AG10803 (cell line): Measurements from ENCODE around the gene KIZ.

Experiments
- DNase-seq: peaks from one replicate; pipeline ENCODE4 v3.0.0; 2010; ENCODE audit warnings: low read depth
- H3K4me3 ChIP-seq: 2 replicates; pipeline ENCODE4 v1.5.1; 2011; ENCODE audit warnings: mild to moderate bottlenecking, low read length, control low read depth
- TF ChIP-seq, protein P1 (sequence below): conservative IDR thresholded peaks from 2 replicates; pipeline ENCODE4 v1.5.1; 2011; ENCODE audit warnings: mild to moderate bottlenecking, low read length, control low read depth, inconsistent platforms

The KIZ gene

DNA sequence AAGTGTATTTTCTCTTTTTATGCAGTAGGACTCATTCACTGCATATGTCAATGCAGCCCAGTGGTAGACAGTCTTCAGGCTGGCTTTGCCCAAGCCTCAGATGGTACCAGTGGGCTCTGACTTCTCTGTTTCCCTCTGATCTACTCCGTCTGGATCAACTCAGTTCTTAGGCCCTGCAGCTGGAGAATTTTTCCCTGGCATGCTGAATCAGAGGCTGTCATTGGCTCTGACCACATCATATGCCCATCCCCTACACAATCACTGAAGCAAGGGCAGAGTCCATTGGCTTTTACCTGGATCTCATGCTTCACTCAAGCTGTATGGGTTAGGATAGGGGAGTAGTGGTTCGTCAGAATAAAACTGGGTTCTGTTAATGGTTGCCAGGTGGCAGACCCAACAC, 57.8 kb downstream of the KIZ start:
- DNase-seq, result peak; percentile 66

DNA sequence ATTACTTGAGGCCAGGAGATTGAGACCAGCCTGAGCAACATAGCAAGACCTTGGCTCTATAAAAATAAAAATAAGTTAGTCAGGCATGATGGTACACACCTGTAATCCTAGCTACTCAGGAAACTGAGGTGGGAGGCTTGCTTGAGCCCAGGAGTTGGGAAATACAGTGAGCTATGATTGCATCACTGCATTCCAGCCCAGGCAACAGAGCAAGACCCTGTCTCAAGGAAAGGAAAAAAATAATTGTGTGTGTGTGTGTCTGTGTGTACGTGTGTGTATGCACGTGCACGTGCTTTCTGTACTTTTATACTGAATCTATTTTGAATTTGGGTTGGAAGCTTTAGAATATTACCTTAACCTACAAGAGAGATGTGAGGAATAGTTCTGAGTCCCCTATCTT, 58.9 kb downstream of the KIZ start:
- DNase-seq, result peak; percentile 60
- H3K4me3 ChIP-seq, result no peak overlapping the region
- TF ChIP-seq, protein P1, sequence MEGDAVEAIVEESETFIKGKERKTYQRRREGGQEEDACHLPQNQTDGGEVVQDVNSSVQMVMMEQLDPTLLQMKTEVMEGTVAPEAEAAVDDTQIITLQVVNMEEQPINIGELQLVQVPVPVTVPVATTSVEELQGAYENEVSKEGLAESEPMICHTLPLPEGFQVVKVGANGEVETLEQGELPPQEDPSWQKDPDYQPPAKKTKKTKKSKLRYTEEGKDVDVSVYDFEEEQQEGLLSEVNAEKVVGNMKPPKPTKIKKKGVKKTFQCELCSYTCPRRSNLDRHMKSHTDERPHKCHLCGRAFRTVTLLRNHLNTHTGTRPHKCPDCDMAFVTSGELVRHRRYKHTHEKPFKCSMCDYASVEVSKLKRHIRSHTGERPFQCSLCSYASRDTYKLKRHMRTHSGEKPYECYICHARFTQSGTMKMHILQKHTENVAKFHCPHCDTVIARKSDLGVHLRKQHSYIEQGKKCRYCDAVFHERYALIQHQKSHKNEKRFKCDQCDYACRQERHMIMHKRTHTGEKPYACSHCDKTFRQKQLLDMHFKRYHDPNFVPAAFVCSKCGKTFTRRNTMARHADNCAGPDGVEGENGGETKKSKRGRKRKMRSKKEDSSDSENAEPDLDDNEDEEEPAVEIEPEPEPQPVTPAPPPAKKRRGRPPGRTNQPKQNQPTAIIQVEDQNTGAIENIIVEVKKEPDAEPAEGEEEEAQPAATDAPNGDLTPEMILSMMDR, result no peak

More for the DNA sequence above, 57.8 kb downstream of the KIZ start:
- TF ChIP-seq, protein P1, result no peak
- no peak overlapping the region; the same call in 1 of the 2 replicates for H3K4me3 ChIP-seq

DNA sequence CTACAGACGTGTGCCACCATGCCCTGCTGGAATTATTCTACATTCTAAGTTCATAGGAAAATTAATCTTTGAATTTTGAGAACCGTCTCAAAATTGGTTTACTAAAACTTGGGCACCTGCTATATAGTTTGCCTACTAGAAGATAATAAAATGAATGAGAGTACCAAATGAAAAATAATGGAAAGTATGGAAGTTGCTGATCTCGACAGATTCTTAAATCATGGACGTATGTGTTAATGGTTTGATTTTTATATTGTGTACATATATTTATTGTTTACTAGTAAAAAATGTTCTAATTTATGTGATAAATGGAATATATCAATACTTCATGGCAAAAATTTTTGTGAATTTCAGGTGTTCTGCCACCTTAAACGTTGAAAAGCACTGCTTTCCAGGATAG, 60.0 kb downstream of the KIZ start:
- TF ChIP-seq, protein P1, result no peak
- DNase-seq, result no peak
- H3K4me3 ChIP-seq, result no peak overlapping the region

DNA sequence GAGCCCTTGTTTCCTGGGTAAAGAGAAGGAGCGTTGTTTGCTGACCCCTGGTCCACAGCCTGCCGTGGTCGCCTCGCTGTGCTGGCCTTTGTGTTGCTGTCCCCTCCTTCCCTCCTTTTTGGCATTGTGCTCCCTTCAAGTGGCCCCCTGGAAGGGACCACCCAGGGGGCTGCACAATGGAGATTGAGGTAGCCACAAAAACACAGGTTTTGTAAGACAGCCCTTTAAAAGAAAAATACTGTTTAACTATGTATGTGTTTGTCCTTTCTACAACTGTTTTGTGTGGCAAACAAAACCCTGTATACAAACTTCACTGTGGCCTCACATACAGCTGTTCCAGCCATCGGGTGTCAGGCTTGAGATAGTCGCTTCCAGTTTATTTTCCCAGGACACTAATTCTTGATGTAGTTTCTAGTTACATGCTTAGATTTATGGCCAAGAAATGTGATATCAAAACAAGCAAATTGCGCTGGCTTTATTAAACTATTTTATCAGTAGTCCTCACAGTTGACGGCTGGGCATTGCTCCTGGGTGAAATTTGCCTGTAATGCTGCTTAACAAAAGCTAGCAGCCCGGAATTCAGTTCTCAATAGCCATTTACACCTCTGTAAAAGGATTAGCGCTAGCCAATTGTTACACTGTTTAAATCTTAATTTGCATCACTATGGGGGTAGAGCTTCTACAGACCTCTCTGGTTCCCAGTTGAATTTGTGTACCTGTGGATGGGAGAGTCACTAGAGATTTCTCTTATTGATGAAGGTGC, 64.1 kb downstream of the KIZ start:
- H3K4me3 ChIP-seq, result no peak overlapping the region
- DNase-seq, result no peak
- TF ChIP-seq, protein P1, result no peak

DNA sequence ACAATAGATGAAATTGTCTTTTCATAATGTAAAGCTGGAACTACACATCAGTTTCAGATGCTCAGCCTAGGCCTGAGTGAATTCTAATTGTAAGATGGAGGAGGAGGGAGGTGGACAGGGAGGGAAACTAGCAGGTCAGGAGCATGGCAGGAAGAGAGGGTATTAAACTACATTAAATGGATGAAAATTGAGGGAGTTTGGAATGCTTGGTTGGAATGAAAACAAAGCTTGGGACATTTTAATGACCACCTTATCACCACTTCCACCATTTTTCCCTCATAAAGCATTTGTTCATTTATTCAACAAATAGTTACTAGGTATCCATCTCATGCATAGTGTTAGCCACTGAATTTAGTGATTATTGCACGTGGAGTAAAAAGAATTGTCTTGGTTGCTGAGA, 65.0 kb downstream of the KIZ start:
- TF ChIP-seq, protein P1, result no peak
- H3K4me3 ChIP-seq, result no peak overlapping the region
- no peak for DNase-seq

DNA sequence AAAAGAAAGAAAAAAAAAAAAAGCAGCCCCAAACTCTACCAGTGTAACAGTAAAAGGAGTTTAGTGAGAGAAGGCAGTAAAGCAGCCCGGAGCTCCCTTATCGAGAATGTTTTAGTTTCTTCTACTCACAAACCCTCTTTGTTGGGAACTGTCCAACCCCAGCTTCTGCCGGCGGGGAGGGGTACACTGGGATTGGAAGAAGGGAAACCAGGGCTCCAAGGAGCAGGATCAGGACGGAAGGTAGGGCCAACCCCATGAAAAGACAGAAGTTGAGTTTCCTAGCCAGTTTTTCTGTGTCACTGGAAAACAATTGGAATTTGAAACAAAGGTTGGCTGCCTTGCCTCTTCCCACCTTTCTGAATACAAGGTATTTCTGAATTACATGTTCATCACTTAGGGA, 66.0 kb downstream of the KIZ start:
- no peak for DNase-seq
- TF ChIP-seq, protein P1, result no peak
- no peak overlapping the region for H3K4me3 ChIP-seq

DNA sequence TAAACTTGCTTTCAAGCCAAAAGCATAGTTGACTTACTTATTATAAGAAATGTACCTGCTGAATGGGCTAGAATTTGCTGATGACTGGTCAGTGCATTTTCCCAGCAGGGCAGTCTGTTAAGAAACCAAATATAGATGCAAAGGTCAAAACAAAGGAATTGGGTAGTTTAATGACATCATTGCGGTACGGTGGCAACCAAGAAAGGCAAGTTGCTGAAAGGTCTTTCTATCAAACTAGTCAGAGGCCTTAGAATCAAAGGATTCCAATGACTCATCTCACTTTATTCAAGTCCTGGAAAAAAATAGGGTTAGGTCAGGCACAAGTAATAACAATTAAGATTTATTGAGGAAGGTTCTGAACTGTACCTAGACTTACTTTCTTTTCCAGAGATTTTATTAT, 76.4 kb downstream of the KIZ start:
- H3K4me3 ChIP-seq, result no peak overlapping the region
- DNase-seq, result peak; percentile 28
- TF ChIP-seq, protein P1, result no peak
